ENCODE measurements around the gene PHRF1. TPM values are rescaled to one million over a fixed set of nuclear protein-coding genes. Genes with fewer than 3 reads are reported as not detected.

The PHRF1 gene
- total RNA-seq, 4 donors from 2014 or later, result 24.5 to 38.2 (median 28.7) TPM

DNA sequence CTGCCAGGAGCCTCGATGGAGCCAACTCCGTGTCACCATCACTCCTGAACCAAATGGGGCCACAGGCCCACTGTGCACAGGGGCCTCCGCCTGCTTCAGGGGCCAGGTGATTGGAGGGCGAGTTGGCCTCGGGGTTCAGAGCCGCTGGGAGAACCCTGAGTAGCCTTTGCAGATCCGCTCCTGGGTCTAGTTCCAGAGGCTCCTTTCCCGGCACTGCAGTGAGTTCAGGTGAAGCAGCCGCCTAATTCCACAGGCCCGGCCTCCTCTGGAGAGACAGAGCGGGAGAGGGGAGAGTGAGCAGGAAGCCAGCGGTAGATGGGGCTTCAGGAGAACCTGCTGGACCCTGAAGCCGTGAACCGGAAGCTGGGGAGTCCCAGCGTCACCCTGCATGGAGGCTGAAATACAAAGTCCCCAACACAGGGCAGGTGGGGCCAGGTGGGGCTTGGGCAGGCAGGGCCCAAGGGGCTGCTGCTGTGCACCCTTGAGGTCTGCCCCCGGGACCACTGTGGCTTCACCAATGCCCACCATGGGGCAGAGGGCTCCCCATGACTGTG lies 83.3 kb downstream of the PHRF1 start:
- Histone ChIP-seq H3K9me3 (no peaks in the 10 kb centered on the region), H3K27ac (replicated peaks in 1 of 4) (no peak overlapping the region), H3K4me3 (no peak overlapping the region), H3K36me3 (peaks cover 16 to 82% (median 59%) of the 10 kb centered on the region in 4 donors), H3K27me3 (no peaks in the 10 kb centered on the region), H3K4me1 (peaks cover 0 to 6% (median 0%) of the 10 kb centered on the region in 4 donors)
- WGBS, result 90% methylated on average over 14 of the region's 16 CpGs
- DNase-seq (ENCODE audit: extremely low spot score), result no peak
- TF ChIP-seq POLR2AphosphoS5 (IDR thresholded peaks at IDR 0.05) (no peak), POLR2A (IDR thresholded peaks at IDR 0.05; ENCODE audit: low read depth) (no peak), EP300 (IDR thresholded peaks at IDR 0.05) (no peak)
- TF ChIP-seq, protein P1, sequence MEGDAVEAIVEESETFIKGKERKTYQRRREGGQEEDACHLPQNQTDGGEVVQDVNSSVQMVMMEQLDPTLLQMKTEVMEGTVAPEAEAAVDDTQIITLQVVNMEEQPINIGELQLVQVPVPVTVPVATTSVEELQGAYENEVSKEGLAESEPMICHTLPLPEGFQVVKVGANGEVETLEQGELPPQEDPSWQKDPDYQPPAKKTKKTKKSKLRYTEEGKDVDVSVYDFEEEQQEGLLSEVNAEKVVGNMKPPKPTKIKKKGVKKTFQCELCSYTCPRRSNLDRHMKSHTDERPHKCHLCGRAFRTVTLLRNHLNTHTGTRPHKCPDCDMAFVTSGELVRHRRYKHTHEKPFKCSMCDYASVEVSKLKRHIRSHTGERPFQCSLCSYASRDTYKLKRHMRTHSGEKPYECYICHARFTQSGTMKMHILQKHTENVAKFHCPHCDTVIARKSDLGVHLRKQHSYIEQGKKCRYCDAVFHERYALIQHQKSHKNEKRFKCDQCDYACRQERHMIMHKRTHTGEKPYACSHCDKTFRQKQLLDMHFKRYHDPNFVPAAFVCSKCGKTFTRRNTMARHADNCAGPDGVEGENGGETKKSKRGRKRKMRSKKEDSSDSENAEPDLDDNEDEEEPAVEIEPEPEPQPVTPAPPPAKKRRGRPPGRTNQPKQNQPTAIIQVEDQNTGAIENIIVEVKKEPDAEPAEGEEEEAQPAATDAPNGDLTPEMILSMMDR (IDR thresholded peaks at IDR 0.05), result no peak
- intact Hi-C loops (cut with DNase I), result no loop called here

DNA sequence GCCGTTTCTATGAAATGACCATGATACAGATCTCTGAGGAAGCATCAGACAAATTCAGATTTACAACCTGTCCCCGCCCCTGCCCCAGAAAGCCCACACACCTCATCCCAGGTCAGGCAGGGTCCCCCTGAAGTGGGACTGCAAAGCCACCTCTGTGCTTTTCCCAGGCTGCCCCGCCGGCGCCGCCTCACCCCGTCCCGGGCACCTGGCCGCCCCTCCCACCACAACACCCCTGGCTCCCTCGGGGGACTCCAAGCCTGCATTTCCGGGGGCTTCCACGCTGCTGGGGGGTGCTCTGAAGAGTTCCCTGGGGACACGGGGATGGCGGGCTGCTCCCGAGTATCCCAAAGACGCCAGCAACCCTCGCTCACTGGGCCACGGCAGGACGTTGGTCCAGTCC lies 84.0 kb downstream of the PHRF1 start:
- 89% methylated on average over 17 of the region's 19 CpGs for WGBS
- Histone ChIP-seq H3K27me3 (no peaks in the 10 kb centered on the region), H3K27ac (replicated peaks in 1 of 4) (no peak overlapping the region), H3K4me1 (peaks cover 0 to 9% (median 3%) of the 10 kb centered on the region in 4 donors), H3K36me3 (peaks cover 16 to 75% (median 59%) of the 10 kb centered on the region in 4 donors), H3K4me3 (no peak overlapping the region), H3K9me3 (no peaks in the 10 kb centered on the region)
- intact Hi-C loops (cut with DNase I), result no loop called here
- DNase-seq (ENCODE audit: extremely low spot score), result no peak
- TF ChIP-seq EP300 (IDR thresholded peaks at IDR 0.05), result no peak

DNA sequence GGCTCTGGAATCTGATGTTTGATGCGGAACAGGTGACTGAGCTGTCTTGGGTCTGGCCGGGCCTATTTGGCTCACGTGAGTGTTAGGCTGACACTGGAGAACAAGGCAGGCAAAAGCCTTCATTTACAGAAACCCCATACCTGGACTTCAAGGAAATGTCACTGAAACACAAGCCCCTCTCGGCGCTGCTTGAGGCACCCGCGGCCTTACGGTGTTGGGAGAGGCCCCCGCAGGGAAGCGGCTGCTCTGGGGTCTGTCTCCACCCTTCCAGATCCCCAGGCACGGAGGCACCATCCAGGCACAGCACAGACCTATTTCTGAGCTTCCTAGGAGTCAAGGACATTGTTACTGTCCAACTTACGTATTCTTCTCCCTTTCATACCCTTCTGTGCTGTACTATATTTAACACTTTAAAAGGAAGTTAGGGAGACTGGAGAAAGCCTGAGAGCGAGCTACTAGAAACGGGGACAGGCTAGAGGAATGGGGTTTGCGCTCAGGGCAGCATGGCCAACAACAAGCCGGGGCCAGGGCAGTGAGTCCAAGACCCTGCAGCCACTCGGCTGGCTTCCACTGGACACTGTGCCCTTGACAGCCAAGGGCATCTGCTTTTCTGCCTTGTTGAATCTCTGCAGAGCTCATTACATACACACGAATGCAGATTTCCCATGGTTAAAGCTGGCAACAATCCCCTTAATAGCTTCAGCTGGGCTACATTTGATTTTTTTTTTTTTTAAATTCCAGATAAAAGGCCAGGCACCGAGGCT lies 84.6 kb downstream of the PHRF1 start:
- no peaks in the 10 kb centered on the region for H3K9me3 ChIP-seq
- H3K36me3 ChIP-seq, result peaks cover 16 to 74% (median 62%) of the 10 kb centered on the region in 4 donors
- intact Hi-C loops (cut with DNase I), result no loop called here
- no peak overlapping the region for H3K4me3 ChIP-seq
- 85% methylated on average over 19 of the region's 19 CpGs for WGBS
- DNase-seq (ENCODE audit: extremely low spot score), result no peak
- H3K27me3 ChIP-seq, result no peaks in the 10 kb centered on the region
- TF ChIP-seq EP300 (IDR thresholded peaks at IDR 0.05), result no peak
- no peak for TF ChIP-seq POLR2AphosphoS5 (IDR thresholded peaks at IDR 0.05)
- TF ChIP-seq, protein P1 (IDR thresholded peaks at IDR 0.05), result no peak
- TF ChIP-seq POLR2A (IDR thresholded peaks at IDR 0.05; ENCODE audit: low read depth), result no peak
- no peak overlapping the region for H3K27ac ChIP-seq (replicated peaks in 1 of 4)
- peaks cover 0 to 14% (median 9%) of the 10 kb centered on the region in 4 donors for H3K4me1 ChIP-seq

Small RNAs within 50 kb of the gene (small RNA-seq; reads per million reads assigned to genes)
- gene MIR210, result 16.7 to 22.3 (median 21.1) reads per million in 3 donors

Other genes with a start within 250 kb of the PHRF1 start
- 10 to 100 TPM in 1 of 4 donors, 1 to 10 TPM in 3; 2.5 to 12.0 (median 5.7) TPM for gene B4GALNT4, start 207.0 kb upstream of the PHRF1 start, total RNA-seq
- 1 to 10 TPM in 1 of 4 donors, under 1 TPM in 3; 0.17 to 1.1 (median 0.51) TPM for gene PKP3, start 182.3 kb upstream of the PHRF1 start, total RNA-seq
- 10 to 100 TPM; 45.7 to 72.9 (median 50.5) TPM for gene SIGIRR, start 161.5 kb upstream of the PHRF1 start, total RNA-seq
- gene ANO9, start 134.5 kb upstream of the PHRF1 start, total RNA-seq, result under 1 TPM in 3 of 4 donors, not detected in 1; 0.11 to 0.42 (median 0.32) TPM
- 10 to 100 TPM; 23.9 to 58.3 (median 30.2) TPM for gene PTDSS2, start 126.2 kb upstream of the PHRF1 start, total RNA-seq
- gene RNH1, start 69.2 kb upstream of the PHRF1 start, total RNA-seq, result 100 to 1,000 TPM; 280 to 367 (median 334) TPM
- 10 to 100 TPM; 45.7 to 85.2 (median 61.7) TPM for gene HRAS, start 40.9 kb upstream of the PHRF1 start, total RNA-seq
- under 1 TPM in 2 of 4 donors, not detected in 2; 0.19 to 0.33 TPM for gene LRRC56, start 38.9 kb upstream of the PHRF1 start, total RNA-seq
- gene LMNTD2, start 15.7 kb upstream of the PHRF1 start, total RNA-seq, result 1 to 10 TPM in 3 of 4 donors, under 1 TPM in 1; 0.52 to 3.1 (median 1.7) TPM
- gene RASSF7, start 15.5 kb upstream of the PHRF1 start, total RNA-seq, result 10 to 100 TPM in 3 of 4 donors, 1 to 10 TPM in 1; 2.9 to 24.4 (median 13.7) TPM
- 10 to 100 TPM; 11.3 to 39.6 (median 14.2) TPM for gene IRF7, start 39.5 kb downstream of the PHRF1 start, total RNA-seq
- 1 to 10 TPM in 1 of 4 donors, not detected in 3; 1.3 TPM for gene CDHR5, start 48.5 kb downstream of the PHRF1 start, total RNA-seq
- gene SCT, start 50.7 kb downstream of the PHRF1 start, total RNA-seq, result not detected
- gene DRD4, start 60.8 kb downstream of the PHRF1 start, total RNA-seq, result 1 to 10 TPM in 1 of 4 donors, under 1 TPM in 2, not detected in 1; 0.26 to 1.1 (median 0.42) TPM
- gene DEAF1, start 118.8 kb downstream of the PHRF1 start, total RNA-seq, result 10 to 100 TPM; 24.9 to 57.1 (median 39.4) TPM
- 10 to 100 TPM; 27.4 to 55.2 (median 39.6) TPM for gene TMEM80, start 119.3 kb downstream of the PHRF1 start, total RNA-seq
- gene EPS8L2, start 129.8 kb downstream of the PHRF1 start, total RNA-seq, result 10 to 100 TPM in 3 of 4 donors, 1 to 10 TPM in 1; 5.6 to 31.6 (median 24.9) TPM
- gene TALDO1, start 171.0 kb downstream of the PHRF1 start, total RNA-seq, result 100 to 1,000 TPM; 168 to 231 (median 186) TPM
- gene GATD1, start 201.0 kb downstream of the PHRF1 start, total RNA-seq, result 10 to 100 TPM; 24.0 to 37.7 (median 28.9) TPM
- gene CEND1, start 213.6 kb downstream of the PHRF1 start, total RNA-seq, result 1 to 10 TPM in 3 of 4 donors, under 1 TPM in 1; 0.42 to 3.3 (median 2.6) TPM
- 10 to 100 TPM in 1 of 4 donors, 1 to 10 TPM in 3; 5.0 to 11.0 (median 9.5) TPM for gene SLC25A22, start 221.8 kb downstream of the PHRF1 start, total RNA-seq
- gene PIDD1, start 228.8 kb downstream of the PHRF1 start, total RNA-seq, result 10 to 100 TPM in 2 of 4 donors, 1 to 10 TPM in 2; 5.3 to 18.7 (median 9.6) TPM
- 100 to 1,000 TPM; 318 to 813 (median 686) TPM for gene RPLP2, start 233.5 kb downstream of the PHRF1 start, total RNA-seq
- 100 to 1,000 TPM in 1 of 4 donors, 10 to 100 TPM in 3; 62.8 to 107 (median 77.6) TPM for gene PNPLA2, start 242.4 kb downstream of the PHRF1 start, total RNA-seq

Measured in esophagus muscularis mucosa (tissue), 4 donors.